ENCODE data around the gene CDK5RAP2. TPM values are rescaled to one million over a fixed set of nuclear protein-coding genes. Genes with fewer than 3 reads are reported as not detected.

The CDK5RAP2 gene
- total RNA-seq, 3 donors from 2014 or later (not counting 1 experiment from before 2014, with no cell fraction given), result 81.5 to 95.7 (median 82.4) TPM

GRCh38 chr9:120393386-120394057, 186.4 kb downstream of the CDK5RAP2 start:
- ATAC-seq, result peak in 2 of 3 donors; percentile 36 to 64
- 73% methylated on average over 7 of the region's 7 CpGs for WGBS (ENCODE audit: insufficient coverage)
- Mint-ChIP-seq H3K27ac (peak overlapping the region; percentile 62 to 92), H3K4me3 (peak overlapping the region; percentile 64), H3K27me3 (ENCODE audit: low read depth in 2 of 2) (no peaks in the 10 kb centered on the region), H3K9me3 (no peaks in the 10 kb centered on the region), H3K36me3 (peaks cover 7% of the 10 kb centered on the region), H3K4me1 (peaks cover 29 to 43% of the 10 kb centered on the region in 2 donors)
- DNase-seq, result no peak
- Histone ChIP-seq H3K27ac (ENCODE audit: low read length) (no peak overlapping the region), H3K4me3 (ENCODE audit: low read length) (no peak overlapping the region), H3K36me3 (ENCODE audit: control insufficient read depth, insufficient read depth, low read length) (peaks cover 70% of the 10 kb centered on the region), H3K27me3 (ENCODE audit: control insufficient read depth, insufficient read depth, low read length) (no peaks in the 10 kb centered on the region), H3K9me3 (ENCODE audit: control insufficient read depth, insufficient read depth, low read length) (no peaks in the 10 kb centered on the region), H3K4me1 (ENCODE audit: control insufficient read depth, insufficient read depth, low read length) (peaks cover 26% of the 10 kb centered on the region)
- intact Hi-C loops (cut with micrococcal nuclease), result no loop called here
- no peak for TF ChIP-seq CTCF (IDR thresholded peaks at IDR 0.05)

DNA sequence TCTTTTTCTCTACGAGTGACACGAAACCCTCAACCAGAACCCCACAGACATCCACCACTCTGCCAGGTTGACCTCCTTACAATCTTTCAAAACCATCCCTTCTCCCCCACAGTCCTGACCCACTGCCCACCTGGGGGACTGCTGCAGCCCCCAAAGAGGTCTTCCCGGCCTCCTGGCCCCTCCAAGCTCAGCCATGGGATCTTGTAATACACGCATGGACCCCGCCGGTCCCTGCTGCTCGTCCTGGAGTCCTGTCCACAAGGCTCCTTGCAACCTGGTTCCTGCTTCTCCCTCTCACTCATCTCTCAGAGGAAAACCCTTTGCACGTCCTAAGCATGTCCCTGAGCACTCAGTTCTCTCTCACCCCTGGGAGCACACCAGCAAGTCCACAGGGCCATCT, 187.3 kb downstream of the CDK5RAP2 start:
- peak overlapping the region; percentile 11 for H3K4me3 Mint-ChIP-seq
- no peaks in the 10 kb centered on the region for H3K9me3 Mint-ChIP-seq
- TF ChIP-seq CTCF (IDR thresholded peaks at IDR 0.05), result no peak
- Histone ChIP-seq H3K27me3 (ENCODE audit: control insufficient read depth, insufficient read depth, low read length) (no peaks in the 10 kb centered on the region), H3K36me3 (ENCODE audit: control insufficient read depth, insufficient read depth, low read length) (peaks cover 66% of the 10 kb centered on the region), H3K9me3 (ENCODE audit: control insufficient read depth, insufficient read depth, low read length) (no peaks in the 10 kb centered on the region), H3K4me3 (ENCODE audit: low read length) (no peak overlapping the region), H3K4me1 (ENCODE audit: control insufficient read depth, insufficient read depth, low read length) (peaks cover 26% of the 10 kb centered on the region), H3K27ac (ENCODE audit: low read length) (no peak overlapping the region)
- H3K4me1 Mint-ChIP-seq, result peaks cover 29 to 39% of the 10 kb centered on the region in 2 donors
- 97% methylated on average over 8 of the region's 8 CpGs for WGBS (ENCODE audit: insufficient coverage)
- intact Hi-C loops (cut with micrococcal nuclease), result no loop called here
- H3K36me3 Mint-ChIP-seq, result peaks cover 6% of the 10 kb centered on the region
- DNase-seq (no peak), ATAC-seq (no peak)
- peak overlapping the region in 1 of 2 donors; percentile 44 for H3K27ac Mint-ChIP-seq
- H3K27me3 Mint-ChIP-seq (ENCODE audit: low read depth in 2 of 2), result no peaks in the 10 kb centered on the region

- H3K27ac ChIP-seq (ENCODE audit: low read length), result no peak overlapping the region
- no peaks in the 10 kb centered on the region for H3K27me3 Mint-ChIP-seq (ENCODE audit: low read depth in 2 of 2)
- H3K36me3 Mint-ChIP-seq, result peaks cover 6% of the 10 kb centered on the region
- ATAC-seq (no peak), DNase-seq (no peak)
- no peaks in the 10 kb centered on the region for H3K9me3 ChIP-seq (ENCODE audit: control insufficient read depth, insufficient read depth, low read length)
- no peaks in the 10 kb centered on the region for H3K9me3 Mint-ChIP-seq
- TF ChIP-seq CTCF (IDR thresholded peaks at IDR 0.05), result no peak
- H3K4me3 Mint-ChIP-seq, result no peak overlapping the region
- no peaks in the 10 kb centered on the region for H3K27me3 ChIP-seq (ENCODE audit: control insufficient read depth, insufficient read depth, low read length)
- H3K36me3 ChIP-seq (ENCODE audit: control insufficient read depth, insufficient read depth, low read length), result peaks cover 63% of the 10 kb centered on the region
- peaks cover 29% of the 10 kb centered on the region for H3K4me1 ChIP-seq (ENCODE audit: control insufficient read depth, insufficient read depth, low read length)
- 95% methylated on average over 5 of the region's 5 CpGs for WGBS (ENCODE audit: insufficient coverage)
- no peak overlapping the region for H3K4me3 ChIP-seq (ENCODE audit: low read length)
- H3K4me1 Mint-ChIP-seq, result peaks cover 29 to 37% of the 10 kb centered on the region in 2 donors
- intact Hi-C loops (cut with micrococcal nuclease), result no loop called here
- no peak overlapping the region for H3K27ac Mint-ChIP-seq
Observed at GRCh38 chr9:120392245-120392644, 187.7 kb downstream of the CDK5RAP2 start.

DNA sequence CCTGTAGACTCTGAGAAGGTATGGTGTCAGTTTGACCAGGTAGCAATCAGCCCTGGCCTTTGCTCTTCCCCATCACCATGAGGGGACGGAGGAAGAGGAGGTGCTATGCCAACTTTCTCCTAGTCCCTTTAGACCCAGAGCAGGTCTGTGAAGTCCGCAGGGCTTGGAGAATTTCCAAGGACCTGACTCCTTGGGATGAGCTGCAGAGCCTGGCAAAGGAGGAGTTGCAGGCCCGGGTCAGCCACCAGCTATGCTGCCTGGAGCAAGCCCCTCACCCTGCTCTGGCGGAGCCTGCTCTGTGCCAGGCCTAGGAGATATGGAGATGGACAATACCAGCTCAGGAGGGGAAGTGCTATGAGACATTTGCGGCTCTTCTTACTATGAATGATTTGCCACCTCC, 188.3 kb downstream of the CDK5RAP2 start:
- peaks cover 6% of the 10 kb centered on the region for H3K36me3 Mint-ChIP-seq
- H3K27ac ChIP-seq (ENCODE audit: low read length), result no peak overlapping the region
- H3K4me3 Mint-ChIP-seq, result no peak overlapping the region
- H3K27ac Mint-ChIP-seq, result no peak overlapping the region
- no peaks in the 10 kb centered on the region for H3K27me3 ChIP-seq (ENCODE audit: control insufficient read depth, insufficient read depth, low read length)
- DNase-seq (no peak), ATAC-seq (no peak)
- WGBS (ENCODE audit: insufficient coverage), result 97% methylated on average over 5 of the region's 5 CpGs
- no peaks in the 10 kb centered on the region for H3K9me3 Mint-ChIP-seq
- peaks cover 27 to 34% of the 10 kb centered on the region in 2 donors for H3K4me1 Mint-ChIP-seq
- no peaks in the 10 kb centered on the region for H3K27me3 Mint-ChIP-seq (ENCODE audit: low read depth in 2 of 2)
- no peak for TF ChIP-seq CTCF (IDR thresholded peaks at IDR 0.05)
- intact Hi-C loops (cut with micrococcal nuclease), result no loop called here
- H3K4me3 ChIP-seq (ENCODE audit: low read length), result no peak overlapping the region
- H3K4me1 ChIP-seq (ENCODE audit: control insufficient read depth, insufficient read depth, low read length), result peaks cover 26% of the 10 kb centered on the region
- H3K36me3 ChIP-seq (ENCODE audit: control insufficient read depth, insufficient read depth, low read length), result peaks cover 63% of the 10 kb centered on the region
- no peaks in the 10 kb centered on the region for H3K9me3 ChIP-seq (ENCODE audit: control insufficient read depth, insufficient read depth, low read length)
